ENCODE measurements around the gene FRMPD4. TPM values are rescaled to one million over a fixed set of nuclear protein-coding genes. Genes with fewer than 3 reads are reported as not detected.

The FRMPD4 gene
- total RNA-seq, 2 experiments from 2014 or later: not detected

- CTCF ChIA-PET: no interaction called here
- no peaks in the 10 kb centered on the region for H3K27me3 Mint-ChIP-seq
- no peaks in the 10 kb centered on the region for H3K36me3 Mint-ChIP-seq (ENCODE audit: low read depth)
- TF ChIP-seq CTCF (IDR thresholded peaks at IDR 0.05): no peak
- no peak overlapping the region for H3K4me3 Mint-ChIP-seq
- Histone ChIP-seq H3K27ac (ENCODE audit: low read depth in 1 of 2, low read length in 2 of 2) (no peak overlapping the region), H3K4me3 (ENCODE audit: low read length) (no peak overlapping the region), H3K9me3 (ENCODE audit: control insufficient read depth in 1 of 2, insufficient read depth in 1 of 2, low read length in 2 of 2) (no peaks in the 10 kb centered on the region), H3K27me3 (ENCODE audit: control insufficient read depth in 1 of 2, insufficient read depth in 2 of 2, low read length in 2 of 2) (no peaks in the 10 kb centered on the region), H3K4me1 (ENCODE audit: insufficient read depth, low read length) (no peaks in the 10 kb centered on the region), H3K36me3 (ENCODE audit: insufficient read depth, low read length) (no peaks in the 10 kb centered on the region)
- no peaks in the 10 kb centered on the region for H3K4me1 Mint-ChIP-seq (ENCODE audit: low read depth)
- no peak for ATAC-seq (ENCODE audit: poor library complexity)
- no peaks in the 10 kb centered on the region for H3K9me3 Mint-ChIP-seq
- POLR2A ChIA-PET: no interaction called here
- H3K27ac Mint-ChIP-seq: no peak overlapping the region
- DNase-seq: no peak
- intact Hi-C loops (cut with DNase I, micrococcal nuclease): no loop called here
Measured at GRCh38 chrX:12115377-12115776, 22.9 kb upstream of the FRMPD4 start.

- no peaks in the 10 kb centered on the region for H3K27me3 Mint-ChIP-seq
- DNase-seq (no peak), ATAC-seq (ENCODE audit: poor library complexity) (no peak)
- H3K9me3 ChIP-seq (ENCODE audit: control insufficient read depth in 1 of 2, insufficient read depth in 1 of 2, low read length in 2 of 2): no peaks in the 10 kb centered on the region
- intact Hi-C loops (cut with DNase I, micrococcal nuclease): no loop called here
- no peaks in the 10 kb centered on the region for H3K4me1 ChIP-seq (ENCODE audit: insufficient read depth, low read length)
- no peak overlapping the region for H3K4me3 ChIP-seq (ENCODE audit: low read length)
- no peak overlapping the region for H3K27ac ChIP-seq (ENCODE audit: low read depth in 1 of 2, low read length in 2 of 2)
- H3K4me1 Mint-ChIP-seq (ENCODE audit: low read depth): no peaks in the 10 kb centered on the region
- ChIA-PET POLR2A (no interaction called here), CTCF (no interaction called here)
- H3K4me3 Mint-ChIP-seq: no peak overlapping the region
- H3K27ac Mint-ChIP-seq: no peak overlapping the region
- H3K9me3 Mint-ChIP-seq: no peaks in the 10 kb centered on the region
- H3K27me3 ChIP-seq (ENCODE audit: control insufficient read depth in 1 of 2, insufficient read depth in 2 of 2, low read length in 2 of 2): no peaks in the 10 kb centered on the region
- no peaks in the 10 kb centered on the region for H3K36me3 Mint-ChIP-seq (ENCODE audit: low read depth)
- no peaks in the 10 kb centered on the region for H3K36me3 ChIP-seq (ENCODE audit: insufficient read depth, low read length)
- TF ChIP-seq CTCF (IDR thresholded peaks at IDR 0.05): no peak
Measured at GRCh38 chrX:12118134-12118533, 20.1 kb upstream of the FRMPD4 start.

GRCh38 chrX:12128017-12128416 lies 10.3 kb upstream of the FRMPD4 start:
- no peak overlapping the region for H3K4me3 ChIP-seq (ENCODE audit: low read length)
- no peak overlapping the region for H3K27ac Mint-ChIP-seq
- H3K9me3 ChIP-seq (ENCODE audit: control insufficient read depth in 1 of 2, insufficient read depth in 1 of 2, low read length in 2 of 2): peaks cover 0 to 8% of the 10 kb centered on the region in 2 experiments
- no peaks in the 10 kb centered on the region for H3K4me1 ChIP-seq (ENCODE audit: insufficient read depth, low read length)
- H3K27me3 Mint-ChIP-seq: no peaks in the 10 kb centered on the region
- no peaks in the 10 kb centered on the region for H3K9me3 Mint-ChIP-seq
- H3K36me3 ChIP-seq (ENCODE audit: insufficient read depth, low read length): no peaks in the 10 kb centered on the region
- no peaks in the 10 kb centered on the region for H3K27me3 ChIP-seq (ENCODE audit: control insufficient read depth in 1 of 2, insufficient read depth in 2 of 2, low read length in 2 of 2)
- DNase-seq (no peak), ATAC-seq (ENCODE audit: poor library complexity) (no peak)
- no peak overlapping the region for H3K27ac ChIP-seq (ENCODE audit: low read depth in 1 of 2, low read length in 2 of 2)
- H3K36me3 Mint-ChIP-seq (ENCODE audit: low read depth): no peaks in the 10 kb centered on the region
- ChIA-PET POLR2A (no interaction called here), CTCF (no interaction called here)
- intact Hi-C loops (cut with DNase I, micrococcal nuclease): no loop called here
- no peak overlapping the region for H3K4me3 Mint-ChIP-seq
- no peak for TF ChIP-seq CTCF (IDR thresholded peaks at IDR 0.05)
- H3K4me1 Mint-ChIP-seq (ENCODE audit: low read depth): no peaks in the 10 kb centered on the region
